ENCODE data around the gene FGB. TPM values are rescaled to one million over a fixed set of nuclear protein-coding genes. Genes with fewer than 3 reads are reported as not detected.

Gene FGB
- total RNA-seq, 5 donors from 2014 or later (not counting 1 experiment from before 2014, with no cell fraction given): 2.5 to 4.2 (median 3.0) TPM; not detected in 2

- H3K9me3 ChIP-seq: no peaks in the 10 kb centered on the region
- peaks cover 0 to 7% of the 10 kb centered on the region in 2 experiments for H3K27me3 ChIP-seq (replicated peaks in 1 of 2; ENCODE audit: control insufficient read depth in 2 of 2, extremely low read depth in 1 of 2, insufficient read depth in 2 of 2, low read length in 1 of 2)
- H3K27me3 Mint-ChIP-seq: peaks cover 14 to 25% of the 10 kb centered on the region in 2 donors
- ChIA-PET CTCF (interaction anchor here in 1 of 2 donors (0.6 kb wide), 1 partner anchor 137 kb away, joined by 3 read pairs; no protein-coding TSS in a partner anchor), POLR2A (no interaction called here)
- no peaks in the 10 kb centered on the region for H3K4me1 ChIP-seq (ENCODE audit: control insufficient read depth in 1 of 2, extremely low read depth in 1 of 2, insufficient read depth in 2 of 2, low read length in 2 of 2)
- WGBS (ENCODE audit: insufficient coverage): 94% methylated on average over 2 of the region's 5 CpGs
- H3K36me3 ChIP-seq (ENCODE audit: control insufficient read depth in 2 of 2, extremely low read depth in 1 of 2, insufficient read depth in 1 of 2, low read length in 1 of 2): no peaks in the 10 kb centered on the region
- DNase-seq (no peak), ATAC-seq (replicated peaks in 1 of 4) (no peak)
- no peak overlapping the region for H3K27ac ChIP-seq (ENCODE audit: low read length)
- H3K4me3 ChIP-seq (ENCODE audit: control insufficient read depth in 1 of 2, extremely low read depth in 1 of 2, low read length in 1 of 2): no peak overlapping the region
- no peaks in the 10 kb centered on the region for H3K36me3 Mint-ChIP-seq
- no peak overlapping the region for H3K27ac Mint-ChIP-seq
- H3K4me1 Mint-ChIP-seq: no peaks in the 10 kb centered on the region
- no peak overlapping the region for H3K4me3 Mint-ChIP-seq
- no peaks in the 10 kb centered on the region for H3K9me3 Mint-ChIP-seq
These were observed 10.5 kb downstream of the FGB start for GRCh38 chr4:154573190-154573870.

- no peaks in the 10 kb centered on the region for H3K36me3 ChIP-seq (ENCODE audit: control insufficient read depth in 2 of 2, extremely low read depth in 1 of 2, insufficient read depth in 1 of 2, low read length in 1 of 2)
- no peaks in the 10 kb centered on the region for H3K9me3 ChIP-seq
- H3K4me1 Mint-ChIP-seq: no peaks in the 10 kb centered on the region
- no peak overlapping the region for H3K4me3 Mint-ChIP-seq
- CTCF ChIA-PET: interaction anchor here in 1 of 2 donors (0.8 kb wide), 1 partner anchor 13 kb away, joined by 3 read pairs; no protein-coding TSS in a partner anchor
- H3K4me1 ChIP-seq (ENCODE audit: control insufficient read depth in 1 of 2, extremely low read depth in 1 of 2, insufficient read depth in 2 of 2, low read length in 2 of 2): no peaks in the 10 kb centered on the region
- peaks cover 18 to 31% of the 10 kb centered on the region in 2 donors for H3K27me3 Mint-ChIP-seq
- H3K36me3 Mint-ChIP-seq: no peaks in the 10 kb centered on the region
- POLR2A ChIA-PET: no interaction called here
- ATAC-seq (replicated peaks in 1 of 4): no peak
- no CpG with 5 or more reads among the region's 3 CpGs for WGBS (ENCODE audit: insufficient coverage)
- no peak overlapping the region for H3K27ac Mint-ChIP-seq
- H3K4me3 ChIP-seq (ENCODE audit: control insufficient read depth in 1 of 2, extremely low read depth in 1 of 2, low read length in 1 of 2): no peak overlapping the region
- H3K27me3 ChIP-seq (replicated peaks in 1 of 2; ENCODE audit: control insufficient read depth in 2 of 2, extremely low read depth in 1 of 2, insufficient read depth in 2 of 2, low read length in 1 of 2): peaks cover 0 to 12% of the 10 kb centered on the region in 2 experiments
- no peak overlapping the region for H3K27ac ChIP-seq (ENCODE audit: low read length)
- no peaks in the 10 kb centered on the region for H3K9me3 Mint-ChIP-seq
- no peak for DNase-seq
These were observed 11.5 kb downstream of the FGB start for GRCh38 chr4:154574311-154574710.

- Mint-ChIP-seq H3K27ac (no peak overlapping the region), H3K9me3 (no peaks in the 10 kb centered on the region), H3K27me3 (peaks cover 20 to 33% of the 10 kb centered on the region in 2 donors), H3K36me3 (no peaks in the 10 kb centered on the region), H3K4me1 (no peaks in the 10 kb centered on the region), H3K4me3 (no peak overlapping the region)
- WGBS (ENCODE audit: insufficient coverage): 92% methylated on average over 2 of the region's 2 CpGs
- no peaks in the 10 kb centered on the region for H3K4me1 ChIP-seq (ENCODE audit: control insufficient read depth in 1 of 2, extremely low read depth in 1 of 2, insufficient read depth in 2 of 2, low read length in 2 of 2)
- H3K27me3 ChIP-seq (replicated peaks in 1 of 2; ENCODE audit: control insufficient read depth in 2 of 2, extremely low read depth in 1 of 2, insufficient read depth in 2 of 2, low read length in 1 of 2): peaks cover 0 to 12% of the 10 kb centered on the region in 2 experiments
- H3K4me3 ChIP-seq (ENCODE audit: control insufficient read depth in 1 of 2, extremely low read depth in 1 of 2, low read length in 1 of 2): no peak overlapping the region
- POLR2A ChIA-PET: no interaction called here
- DNase-seq: no peak
- H3K27ac ChIP-seq (ENCODE audit: low read length): no peak overlapping the region
- CTCF ChIA-PET: no interaction called here
- no peaks in the 10 kb centered on the region for H3K9me3 ChIP-seq
- H3K36me3 ChIP-seq (ENCODE audit: control insufficient read depth in 2 of 2, extremely low read depth in 1 of 2, insufficient read depth in 1 of 2, low read length in 1 of 2): no peaks in the 10 kb centered on the region
- no peak for ATAC-seq (replicated peaks in 1 of 4)
These were observed 14.5 kb downstream of the FGB start for GRCh38 chr4:154577324-154577723.

- no peaks in the 10 kb centered on the region for H3K9me3 ChIP-seq
- ATAC-seq (replicated peaks in 1 of 4) (no peak), DNase-seq (no peak)
- no peak overlapping the region for H3K27ac Mint-ChIP-seq
- WGBS (ENCODE audit: insufficient coverage): no CpG with 5 or more reads among the region's 1 CpG
- H3K4me3 ChIP-seq (ENCODE audit: control insufficient read depth in 1 of 2, extremely low read depth in 1 of 2, low read length in 1 of 2): no peak overlapping the region
- H3K9me3 Mint-ChIP-seq: no peaks in the 10 kb centered on the region
- peaks cover 0 to 12% of the 10 kb centered on the region in 2 experiments for H3K27me3 ChIP-seq (replicated peaks in 1 of 2; ENCODE audit: control insufficient read depth in 2 of 2, extremely low read depth in 1 of 2, insufficient read depth in 2 of 2, low read length in 1 of 2)
- POLR2A ChIA-PET: no interaction called here
- H3K4me1 Mint-ChIP-seq: no peaks in the 10 kb centered on the region
- H3K27ac ChIP-seq (ENCODE audit: low read length): no peak overlapping the region
- peaks cover 20 to 33% of the 10 kb centered on the region in 2 donors for H3K27me3 Mint-ChIP-seq
- H3K36me3 Mint-ChIP-seq: no peaks in the 10 kb centered on the region
- no peaks in the 10 kb centered on the region for H3K4me1 ChIP-seq (ENCODE audit: control insufficient read depth in 1 of 2, extremely low read depth in 1 of 2, insufficient read depth in 2 of 2, low read length in 2 of 2)
- no peak overlapping the region for H3K4me3 Mint-ChIP-seq
- CTCF ChIA-PET: no interaction called here
- no peaks in the 10 kb centered on the region for H3K36me3 ChIP-seq (ENCODE audit: control insufficient read depth in 2 of 2, extremely low read depth in 1 of 2, insufficient read depth in 1 of 2, low read length in 1 of 2)
These were observed 16.1 kb downstream of the FGB start for GRCh38 chr4:154578919-154579318.

GRCh38 chr4:154579927-154580326 lies 17.1 kb downstream of the FGB start:
- H3K27me3 ChIP-seq (replicated peaks in 1 of 2; ENCODE audit: control insufficient read depth in 2 of 2, extremely low read depth in 1 of 2, insufficient read depth in 2 of 2, low read length in 1 of 2): peaks cover 0 to 14% of the 10 kb centered on the region in 2 experiments
- H3K9me3 ChIP-seq: no peaks in the 10 kb centered on the region
- DNase-seq (no peak), ATAC-seq (replicated peaks in 1 of 4) (no peak)
- Mint-ChIP-seq H3K4me1 (no peaks in the 10 kb centered on the region), H3K4me3 (no peak overlapping the region), H3K27ac (no peak overlapping the region), H3K36me3 (no peaks in the 10 kb centered on the region), H3K9me3 (no peaks in the 10 kb centered on the region), H3K27me3 (peaks cover 24 to 31% of the 10 kb centered on the region in 2 donors)
- no peaks in the 10 kb centered on the region for H3K4me1 ChIP-seq (ENCODE audit: control insufficient read depth in 1 of 2, extremely low read depth in 1 of 2, insufficient read depth in 2 of 2, low read length in 2 of 2)
- H3K36me3 ChIP-seq (ENCODE audit: control insufficient read depth in 2 of 2, extremely low read depth in 1 of 2, insufficient read depth in 1 of 2, low read length in 1 of 2): no peaks in the 10 kb centered on the region
- H3K27ac ChIP-seq (ENCODE audit: low read length): no peak overlapping the region
- CTCF ChIA-PET: no interaction called here
- no peak overlapping the region for H3K4me3 ChIP-seq (ENCODE audit: control insufficient read depth in 1 of 2, extremely low read depth in 1 of 2, low read length in 1 of 2)
- POLR2A ChIA-PET: no interaction called here

GRCh38 chr4:154582723-154583122 lies 19.9 kb downstream of the FGB start:
- H3K4me1 Mint-ChIP-seq: no peaks in the 10 kb centered on the region
- WGBS (ENCODE audit: insufficient coverage): no CpG with 5 or more reads among the region's 2 CpGs
- Histone ChIP-seq H3K4me3 (ENCODE audit: control insufficient read depth in 1 of 2, extremely low read depth in 1 of 2, low read length in 1 of 2) (no peak overlapping the region), H3K4me1 (ENCODE audit: control insufficient read depth in 1 of 2, extremely low read depth in 1 of 2, insufficient read depth in 2 of 2, low read length in 2 of 2) (no peaks in the 10 kb centered on the region), H3K27ac (ENCODE audit: low read length) (no peak overlapping the region), H3K27me3 (replicated peaks in 1 of 2; ENCODE audit: control insufficient read depth in 2 of 2, extremely low read depth in 1 of 2, insufficient read depth in 2 of 2, low read length in 1 of 2) (peaks cover 0 to 14% of the 10 kb centered on the region in 2 experiments), H3K9me3 (no peaks in the 10 kb centered on the region), H3K36me3 (ENCODE audit: control insufficient read depth in 2 of 2, extremely low read depth in 1 of 2, insufficient read depth in 1 of 2, low read length in 1 of 2) (no peaks in the 10 kb centered on the region)
- no peak overlapping the region for H3K27ac Mint-ChIP-seq
- DNase-seq (no peak), ATAC-seq (replicated peaks in 1 of 4) (no peak)
- no peaks in the 10 kb centered on the region for H3K9me3 Mint-ChIP-seq
- peaks cover 20 to 29% of the 10 kb centered on the region in 2 donors for H3K27me3 Mint-ChIP-seq
- ChIA-PET CTCF (no interaction called here), POLR2A (no interaction called here)
- no peaks in the 10 kb centered on the region for H3K36me3 Mint-ChIP-seq
- no peak overlapping the region for H3K4me3 Mint-ChIP-seq

Measured in T-cell (primary cell).